NB4 (cell line): ENCODE measurements around the gene DPH3.

Experiments
- POLR2A ChIP-seq: IDR thresholded peaks from 2 replicates; pipeline ENCODE4 v1.6.1; 2011; ENCODE audit warnings: mild to moderate bottlenecking; ENCODE audit not compliant: insufficient read length; ENCODE audit errors: extremely low read depth
- TF ChIP-seq, protein P1 (sequence below): IDR thresholded peaks from one replicate; pipeline ENCODE4 v1.5.1; 2012; ENCODE audit warnings: low read depth, low read length

DNA sequence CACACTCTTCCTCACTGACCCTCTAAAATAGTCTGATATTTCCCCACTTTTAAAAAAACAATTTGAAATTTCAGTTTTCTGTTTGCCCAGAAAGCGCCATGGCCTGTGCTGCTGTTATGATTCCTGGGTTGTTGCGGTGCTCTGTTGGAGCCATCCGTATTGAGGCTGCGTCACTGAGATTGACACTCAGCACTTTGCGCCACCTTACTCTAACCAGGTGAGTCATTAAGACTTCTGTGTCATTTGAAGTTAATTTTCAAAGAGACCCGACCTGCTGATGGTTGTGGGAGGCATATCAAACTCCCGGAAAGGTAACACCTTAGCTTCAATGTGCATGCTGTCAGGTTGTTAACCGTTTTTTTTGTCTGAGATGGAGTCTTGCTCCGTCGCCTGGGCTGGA, 6.1 kb upstream of the DPH3 start:
- TF ChIP-seq, protein P1, sequence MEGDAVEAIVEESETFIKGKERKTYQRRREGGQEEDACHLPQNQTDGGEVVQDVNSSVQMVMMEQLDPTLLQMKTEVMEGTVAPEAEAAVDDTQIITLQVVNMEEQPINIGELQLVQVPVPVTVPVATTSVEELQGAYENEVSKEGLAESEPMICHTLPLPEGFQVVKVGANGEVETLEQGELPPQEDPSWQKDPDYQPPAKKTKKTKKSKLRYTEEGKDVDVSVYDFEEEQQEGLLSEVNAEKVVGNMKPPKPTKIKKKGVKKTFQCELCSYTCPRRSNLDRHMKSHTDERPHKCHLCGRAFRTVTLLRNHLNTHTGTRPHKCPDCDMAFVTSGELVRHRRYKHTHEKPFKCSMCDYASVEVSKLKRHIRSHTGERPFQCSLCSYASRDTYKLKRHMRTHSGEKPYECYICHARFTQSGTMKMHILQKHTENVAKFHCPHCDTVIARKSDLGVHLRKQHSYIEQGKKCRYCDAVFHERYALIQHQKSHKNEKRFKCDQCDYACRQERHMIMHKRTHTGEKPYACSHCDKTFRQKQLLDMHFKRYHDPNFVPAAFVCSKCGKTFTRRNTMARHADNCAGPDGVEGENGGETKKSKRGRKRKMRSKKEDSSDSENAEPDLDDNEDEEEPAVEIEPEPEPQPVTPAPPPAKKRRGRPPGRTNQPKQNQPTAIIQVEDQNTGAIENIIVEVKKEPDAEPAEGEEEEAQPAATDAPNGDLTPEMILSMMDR, result no peak
- no peak for TF ChIP-seq POLR2A
